ENCODE measurements around the gene CBARP. TPM values are rescaled to one million over a fixed set of nuclear protein-coding genes. Genes with fewer than 3 reads are reported as not detected.
A peak's percentile ranks its signal among the peaks of the same experiment; 100 is the strongest.

The CBARP gene
- total and polyA plus RNA-seq, 9 of the 15 experiments (the other 6 are each of a cell fraction or from before 2014, with no cell fraction given), result 0.03 to 8.9 (median 1.2) TPM; not detected in 1

- TF ChIP-seq SP2 (IDR thresholded peaks at IDR 0.05; ENCODE audit: extremely low read depth, low read depth, low read length, poor library complexity, severe bottlenecking) (no peak), NKRF (IDR thresholded peaks at IDR 0.05; ENCODE audit: borderline replicate concordance) (no peak), FOXP1 (CRISPR knock-in tag; IDR thresholded peaks at IDR 0.05) (no peak), MTA2 (IDR thresholded peaks at IDR 0.05; ENCODE audit: low read depth) (no peak), BRCA1 (IDR thresholded peaks at IDR 0.05) (no peak), BRCA1 (CRISPR knock-in tag; IDR thresholded peaks at IDR 0.05) (no peak), SMAD2 (IDR thresholded peaks at IDR 0.05; ENCODE audit: low read depth, low read length) (no peak), CC2D1A (IDR thresholded peaks at IDR 0.05) (no peak), NR4A1 (CRISPR knock-in tag; IDR thresholded peaks at IDR 0.05) (no peak), NR4A1 (tag; IDR thresholded peaks at IDR 0.05) (no peak), PATZ1 (CRISPR knock-in tag; IDR thresholded peaks at IDR 0.05; ENCODE audit: borderline replicate concordance) (no peak), CXXC5 (CRISPR knock-in tag; IDR thresholded peaks at IDR 0.05) (peak; percentile 44; the same call in 1 of the 2 replicates), SPI1 (IDR thresholded peaks at IDR 0.05; ENCODE audit: borderline replicate concordance, low read depth, low read length) (peak; percentile 34; the same call in 1 of the 2 replicates), BCL6 (CRISPR knock-in tag; IDR thresholded peaks at IDR 0.05) (no peak), PHB2 (IDR thresholded peaks at IDR 0.05; ENCODE audit: low read depth) (no peak), CREBBP (IDR thresholded peaks at IDR 0.05; ENCODE audit: low read depth, low read length) (no peak), DNMT1 (IDR thresholded peaks at IDR 0.05) (no peak)
- TF ChIP-seq, protein P1, sequence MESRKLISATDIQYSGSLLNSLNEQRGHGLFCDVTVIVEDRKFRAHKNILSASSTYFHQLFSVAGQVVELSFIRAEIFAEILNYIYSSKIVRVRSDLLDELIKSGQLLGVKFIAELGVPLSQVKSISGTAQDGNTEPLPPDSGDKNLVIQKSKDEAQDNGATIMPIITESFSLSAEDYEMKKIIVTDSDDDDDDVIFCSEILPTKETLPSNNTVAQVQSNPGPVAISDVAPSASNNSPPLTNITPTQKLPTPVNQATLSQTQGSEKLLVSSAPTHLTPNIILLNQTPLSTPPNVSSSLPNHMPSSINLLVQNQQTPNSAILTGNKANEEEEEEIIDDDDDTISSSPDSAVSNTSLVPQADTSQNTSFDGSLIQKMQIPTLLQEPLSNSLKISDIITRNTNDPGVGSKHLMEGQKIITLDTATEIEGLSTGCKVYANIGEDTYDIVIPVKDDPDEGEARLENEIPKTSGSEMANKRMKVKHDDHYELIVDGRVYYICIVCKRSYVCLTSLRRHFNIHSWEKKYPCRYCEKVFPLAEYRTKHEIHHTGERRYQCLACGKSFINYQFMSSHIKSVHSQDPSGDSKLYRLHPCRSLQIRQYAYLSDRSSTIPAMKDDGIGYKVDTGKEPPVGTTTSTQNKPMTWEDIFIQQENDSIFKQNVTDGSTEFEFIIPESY (CRISPR knock-in tag; IDR thresholded peaks at IDR 0.05), result no peak
- TF ChIP-seq, protein P2, sequence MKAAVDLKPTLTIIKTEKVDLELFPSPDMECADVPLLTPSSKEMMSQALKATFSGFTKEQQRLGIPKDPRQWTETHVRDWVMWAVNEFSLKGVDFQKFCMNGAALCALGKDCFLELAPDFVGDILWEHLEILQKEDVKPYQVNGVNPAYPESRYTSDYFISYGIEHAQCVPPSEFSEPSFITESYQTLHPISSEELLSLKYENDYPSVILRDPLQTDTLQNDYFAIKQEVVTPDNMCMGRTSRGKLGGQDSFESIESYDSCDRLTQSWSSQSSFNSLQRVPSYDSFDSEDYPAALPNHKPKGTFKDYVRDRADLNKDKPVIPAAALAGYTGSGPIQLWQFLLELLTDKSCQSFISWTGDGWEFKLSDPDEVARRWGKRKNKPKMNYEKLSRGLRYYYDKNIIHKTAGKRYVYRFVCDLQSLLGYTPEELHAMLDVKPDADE (conservative IDR thresholded peaks at IDR 0.05; ENCODE audit: control insufficient read depth, low read depth, low read length), result 0 out of 2 replicates have a peak, but pooled peaks have one; percentile 2
- TF ChIP-seq, protein P3, sequence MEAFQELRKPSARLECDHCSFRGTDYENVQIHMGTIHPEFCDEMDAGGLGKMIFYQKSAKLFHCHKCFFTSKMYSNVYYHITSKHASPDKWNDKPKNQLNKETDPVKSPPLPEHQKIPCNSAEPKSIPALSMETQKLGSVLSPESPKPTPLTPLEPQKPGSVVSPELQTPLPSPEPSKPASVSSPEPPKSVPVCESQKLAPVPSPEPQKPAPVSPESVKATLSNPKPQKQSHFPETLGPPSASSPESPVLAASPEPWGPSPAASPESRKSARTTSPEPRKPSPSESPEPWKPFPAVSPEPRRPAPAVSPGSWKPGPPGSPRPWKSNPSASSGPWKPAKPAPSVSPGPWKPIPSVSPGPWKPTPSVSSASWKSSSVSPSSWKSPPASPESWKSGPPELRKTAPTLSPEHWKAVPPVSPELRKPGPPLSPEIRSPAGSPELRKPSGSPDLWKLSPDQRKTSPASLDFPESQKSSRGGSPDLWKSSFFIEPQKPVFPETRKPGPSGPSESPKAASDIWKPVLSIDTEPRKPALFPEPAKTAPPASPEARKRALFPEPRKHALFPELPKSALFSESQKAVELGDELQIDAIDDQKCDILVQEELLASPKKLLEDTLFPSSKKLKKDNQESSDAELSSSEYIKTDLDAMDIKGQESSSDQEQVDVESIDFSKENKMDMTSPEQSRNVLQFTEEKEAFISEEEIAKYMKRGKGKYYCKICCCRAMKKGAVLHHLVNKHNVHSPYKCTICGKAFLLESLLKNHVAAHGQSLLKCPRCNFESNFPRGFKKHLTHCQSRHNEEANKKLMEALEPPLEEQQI (IDR thresholded peaks at IDR 0.05), result no peak
Measured at GRCh38 chr19:1252221-1252820, 14.5 kb upstream of the CBARP start (continued).

Measured in K562 (cell line).